Colonic mucosa (tissue), 4 donors: ENCODE data around the gene DIPK1B. TPM values are rescaled to one million over a fixed set of nuclear protein-coding genes. Genes with fewer than 3 reads are reported as not detected.

Source experiments
- DNase-seq: peaks from one replicate; pipeline ENCODE4 v3.0.0-alpha.2; 2020
- H3K27ac ChIP-seq: fragments of 200-600 bp; one replicate; pipeline ENCODE4 v1.8.0; 2021
- H3K27me3 ChIP-seq: fragments of 200-600 bp; one replicate; pipeline ENCODE4 v1.8.0; 2021
- H3K36me3 ChIP-seq: fragments of 200-600 bp; one replicate; pipeline ENCODE4 v1.8.0; 2021
- H3K4me1 ChIP-seq: fragments of 200-600 bp; one replicate; pipeline ENCODE4 v1.8.0; 2021; ENCODE audit warnings: mild to moderate bottlenecking
- H3K4me3 ChIP-seq: fragments of 200-600 bp; one replicate; pipeline ENCODE4 v1.8.0; 2021
- H3K9ac ChIP-seq, 2 donors: one replicate each; pipeline ENCODE4 v1.7.0; 2013; ENCODE audit warnings: control low read depth in 2 of 2, low read depth in 2 of 2, low read length in 2 of 2
- H3K9me3 ChIP-seq: fragments of 200-600 bp; one replicate; pipeline ENCODE4 v1.8.0; 2021
- CTCF ChIP-seq: fragments of 200-600 bp; IDR thresholded peaks from one replicate; pipeline ENCODE4 v1.8.0; 2022; ENCODE audit warnings: antibody characterized with exemption, mild to moderate bottlenecking
- intact Hi-C: fragments of 100-400 bp; cut with DNase I; formaldehyde crosslinking; loops from one replicate; pipeline ENCODE4 v1.14.1; 2022
- total RNA-seq, 2 donors: library from RNA; stranded (reverse); fragmentation: NEBNext Ultra II Directional in 1 of 2; extraction: Animal tissue kit (Norgen Biotek cat#: 25700) in 1 of 2; gene quantifications; one replicate each; pipeline ENCODE4 v1.2.1, GENCODE V29; 2021
- donor health status: healthy.
- donor health status: DM: no; HTN: no; CAD: no.
- donor health status: DM: no; HTN: no; CAD: no.

DIPK1B gene
- total RNA-seq, 2 donors from 2014 or later, result 0.82 to 2.8 TPM

GRCh38 chr9:136665704-136666371 is 46.5 kb upstream of the DIPK1B start:
- DNase-seq, result no peak
- no peak overlapping the region for H3K9ac ChIP-seq
- peaks cover 57% of the 10 kb centered on the region for H3K27me3 ChIP-seq
- H3K27ac ChIP-seq, result no peak overlapping the region
- no peak for TF ChIP-seq CTCF
- no peaks in the 10 kb centered on the region for H3K36me3 ChIP-seq
- H3K9me3 ChIP-seq, result no peaks in the 10 kb centered on the region
- peak overlapping the region; percentile 40 for H3K4me3 ChIP-seq
- peaks cover 4% of the 10 kb centered on the region for H3K4me1 ChIP-seq
- intact Hi-C loops, result no loop called here

- intact Hi-C loops, result no loop called here
- Histone ChIP-seq H3K9me3 (no peaks in the 10 kb centered on the region), H3K36me3 (no peaks in the 10 kb centered on the region), H3K27me3 (peaks cover 57% of the 10 kb centered on the region), H3K4me1 (peaks cover 4% of the 10 kb centered on the region), H3K9ac (peak overlapping the region in 1 of 2 donors; percentile 2), H3K27ac (no peak overlapping the region), H3K4me3 (peak overlapping the region; percentile 9)
- TF ChIP-seq CTCF, result no peak
- no peak for DNase-seq
Measured at GRCh38 chr9:136666372-136667213, 45.8 kb upstream of the DIPK1B start.

- peak overlapping the region; percentile 5 for H3K4me3 ChIP-seq
- intact Hi-C loops, result no loop called here
- H3K36me3 ChIP-seq, result no peaks in the 10 kb centered on the region
- no peak overlapping the region for H3K27ac ChIP-seq
- TF ChIP-seq CTCF, result no peak
- H3K9ac ChIP-seq, result peak overlapping the region; percentile 2 to 12
- no peaks in the 10 kb centered on the region for H3K9me3 ChIP-seq
- peaks cover 4% of the 10 kb centered on the region for H3K4me1 ChIP-seq
- DNase-seq, result no peak
- H3K27me3 ChIP-seq, result peaks cover 57% of the 10 kb centered on the region
Measured at GRCh38 chr9:136667214-136667939, 45.0 kb upstream of the DIPK1B start.

- no peak for DNase-seq
- Histone ChIP-seq H3K4me1 (peaks cover 4% of the 10 kb centered on the region), H3K27me3 (peaks cover 53% of the 10 kb centered on the region), H3K9ac (peak overlapping the region in 1 of 2 donors; percentile 12), H3K36me3 (no peaks in the 10 kb centered on the region), H3K9me3 (no peaks in the 10 kb centered on the region), H3K27ac (no peak overlapping the region), H3K4me3 (no peak overlapping the region)
- intact Hi-C loops, result no loop called here
- no peak for TF ChIP-seq CTCF
Measured at GRCh38 chr9:136667940-136668760, 44.2 kb upstream of the DIPK1B start.
